Body of pancreas (tissue), 4 donors: ENCODE data around the gene RELN. TPM values are rescaled to one million over a fixed set of nuclear protein-coding genes. Genes with fewer than 3 reads are reported as not detected.

Experiments
- ATAC-seq: fragments of 150-250 bp; one replicate; pipeline ENCODE4 v1.9.1; 2016
- DNase-seq, 4 donors: peaks; one replicate each; pipeline ENCODE4 v3.0.0-alpha.2; 2019
- H3K27ac ChIP-seq, 4 donors: fragments of 200-600 bp; sonication (generic); 1 replicate in 3 of 4; 2 replicates in 1 of 4; pipeline versions ENCODE4 v1.5.1 to v1.6.1; 2016 to 2019; ENCODE audit warnings: mild to moderate bottlenecking in 1 of 4, mixed read lengths in 1 of 4, moderate library complexity in 1 of 4
- H3K27me3 ChIP-seq, 2 donors: fragments of 200-600 bp; sonication (generic); one replicate each; pipeline ENCODE4 v1.6.0; 2016; ENCODE audit warnings: mild to moderate bottlenecking in 1 of 2
- H3K36me3 ChIP-seq, 2 donors: fragments of 200-600 bp; sonication (generic); replicated peaks in 1 of 2; 2 replicates each; pipeline ENCODE4 v1.5.1; 2016; ENCODE audit warnings: low read depth in 2 of 2; ENCODE audit not compliant: insufficient read depth in 1 of 2
- H3K4me1 ChIP-seq: fragments of 200-600 bp; sonication (generic); one replicate; pipeline ENCODE4 v1.6.0; 2016
- H3K4me3 ChIP-seq, 2 donors: fragments of 200-600 bp; sonication (generic); 1 replicate in 1 of 2; 2 replicates in 1 of 2; pipeline ENCODE4 v1.5.1; 2016 to 2019
- H3K9me3 ChIP-seq, 3 donors: fragments of 200-600 bp; sonication (generic); 1 replicate in 2 of 3; 2 replicates in 1 of 3; pipeline ENCODE4 v1.5.1; 2016
- CTCF ChIP-seq, 7 experiments: fragments of 450-650 bp in 4 of 7; fragments of 200-600 bp in 3 of 7; sonication (generic) in 3 of 7; IDR thresholded peaks; one replicate each; pipeline ENCODE4 v1.5.1; 2016 to 2019; ENCODE audit warnings: antibody characterized with exemption in 7 of 7
- POLR2A ChIP-seq, 3 donors: fragments of 450-650 bp; IDR thresholded peaks; one replicate each; pipeline ENCODE4 v1.6.1; 2016; ENCODE audit warnings: antibody characterized with exemption in 3 of 3, mild to moderate bottlenecking in 2 of 3
- WGBS, 2 donors: methylation state at CpG; one replicate each; pipeline ENCODE4 v1.1.5; 2017; 5-methylcytosine and 5-hydroxymethylcytosine counted together
- intact Hi-C: fragments of 100-400 bp; cut with DNase I; formaldehyde crosslinking; loops from one replicate; pipeline ENCODE4 v1.15.1; 2023
- total RNA-seq, 2 donors: library from RNA; depleted of rRNA; stranded (reverse); fragments of >200 nt; gene quantifications; one replicate each; pipeline ENCODE4 v1.1.0, GENCODE V29; 2016

The RELN gene
- total RNA-seq, 2 donors from 2014 or later, result 0.33 to 3.9 TPM

GRCh38 chr7:103995554-103995953, 6.1 kb upstream of the RELN start:
- H3K27me3 ChIP-seq, result no peaks in the 10 kb centered on the region
- TF ChIP-seq POLR2A (IDR thresholded peaks at IDR 0.05) (no peak), CTCF (IDR thresholded peaks at IDR 0.05) (no peak)
- no peak overlapping the region for H3K27ac ChIP-seq
- DNase-seq (no peak), ATAC-seq (no peak)
- intact Hi-C loops, result no loop called here
- no peaks in the 10 kb centered on the region for H3K36me3 ChIP-seq
- H3K9me3 ChIP-seq, result no peaks in the 10 kb centered on the region
- no peak overlapping the region for H3K4me3 ChIP-seq
- peaks cover 1% of the 10 kb centered on the region for H3K4me1 ChIP-seq

GRCh38 chr7:103993551-103993950, 4.1 kb upstream of the RELN start:
- 86% methylated on average over 1 of the region's 1 CpG for WGBS, 2 donors
- Histone ChIP-seq H3K4me3 (no peak overlapping the region), H3K27me3 (peaks cover 0 to 6% of the 10 kb centered on the region in 2 donors), H3K9me3 (no peaks in the 10 kb centered on the region), H3K27ac (no peak overlapping the region), H3K4me1 (peaks cover 19% of the 10 kb centered on the region), H3K36me3 (no peaks in the 10 kb centered on the region)
- TF ChIP-seq CTCF (IDR thresholded peaks at IDR 0.05), result no peak
- TF ChIP-seq POLR2A (IDR thresholded peaks at IDR 0.05), result no peak
- intact Hi-C loops, result no loop called here
- DNase-seq (no peak), ATAC-seq (no peak)

GRCh38 chr7:103991406-103991805, 1.9 kb upstream of the RELN start:
- no peak overlapping the region for H3K27ac ChIP-seq
- peaks cover 0 to 8% of the 10 kb centered on the region in 2 donors for H3K27me3 ChIP-seq
- WGBS, 2 donors, result 64 to 67% methylated on average over 2 of the region's 2 CpGs
- H3K4me1 ChIP-seq, result peaks cover 21% of the 10 kb centered on the region
- H3K9me3 ChIP-seq, result no peaks in the 10 kb centered on the region
- H3K36me3 ChIP-seq, result no peaks in the 10 kb centered on the region
- DNase-seq, result no peak
- H3K4me3 ChIP-seq, result no peak overlapping the region
- TF ChIP-seq CTCF (IDR thresholded peaks at IDR 0.05) (no peak), POLR2A (IDR thresholded peaks at IDR 0.05) (no peak)
- intact Hi-C loops, result no loop called here
- ATAC-seq, result no peak

GRCh38 chr7:103990991-103991390, 1.5 kb upstream of the RELN start:
- H3K9me3 ChIP-seq, result no peaks in the 10 kb centered on the region
- no peak for TF ChIP-seq POLR2A (IDR thresholded peaks at IDR 0.05)
- no peak for TF ChIP-seq CTCF (IDR thresholded peaks at IDR 0.05)
- WGBS, 2 donors, result 49 to 65% methylated on average over 4 of the region's 4 CpGs
- H3K36me3 ChIP-seq, result no peaks in the 10 kb centered on the region
- ATAC-seq, result no peak
- H3K4me3 ChIP-seq, result no peak overlapping the region
- no peak overlapping the region for H3K27ac ChIP-seq
- no peak for DNase-seq
- peaks cover 21% of the 10 kb centered on the region for H3K4me1 ChIP-seq
- intact Hi-C loops, result no loop called here
- peaks cover 0 to 8% of the 10 kb centered on the region in 2 donors for H3K27me3 ChIP-seq
